ENCODE measurements around the gene DUSP28. TPM values are rescaled to one million over a fixed set of nuclear protein-coding genes. Genes with fewer than 3 reads are reported as not detected.

Gene DUSP28
- total and polyA plus RNA-seq, 2 donors (not counting 1 experiment from before 2014, with no cell fraction given): 19.0 to 19.1 TPM

DNA sequence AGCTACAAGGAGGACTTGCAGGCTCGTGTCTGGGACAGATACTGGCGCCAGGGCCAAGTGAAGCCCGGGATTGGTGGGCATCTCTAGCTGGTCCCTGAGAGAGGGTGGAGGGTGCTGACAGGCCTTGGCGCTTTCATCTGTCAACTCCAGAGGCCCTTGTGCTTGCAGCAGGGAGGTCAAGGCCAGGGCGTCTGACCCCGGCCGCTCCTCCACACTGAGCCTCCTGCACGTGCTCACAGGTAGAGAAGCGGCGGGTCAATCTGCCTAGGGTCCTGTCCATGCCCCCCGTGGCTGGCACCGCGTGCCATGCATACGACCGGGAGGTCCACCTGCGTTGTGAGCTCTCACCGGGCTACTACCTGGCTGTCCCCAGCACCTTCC, 35.9 kb downstream of the DUSP28 start:
- intact Hi-C loops (cut with micrococcal nuclease): no loop called here
- H3K27ac Mint-ChIP-seq: no peak overlapping the region
- H3K9me3 Mint-ChIP-seq (ENCODE audit: insufficient read depth): no peaks in the 10 kb centered on the region
- H3K4me3 ChIP-seq (ENCODE audit: control extremely low read depth in 1 of 5, extremely low read depth in 1 of 5, insufficient read depth in 1 of 5, low read depth in 2 of 5, low read length in 4 of 5): no peak overlapping the region
- no peaks in the 10 kb centered on the region for H3K4me1 ChIP-seq (ENCODE audit: control insufficient read depth in 2 of 2, insufficient read depth in 2 of 2, low read length in 2 of 2)
- H3K79me2 ChIP-seq (ENCODE audit: control insufficient read depth, insufficient read depth, low read length): peaks cover 37% of the 10 kb centered on the region
- no peaks in the 10 kb centered on the region for H3K9me3 ChIP-seq (ENCODE audit: control extremely low read depth in 1 of 3, control insufficient read depth in 2 of 3, insufficient read depth in 1 of 3, low read length in 2 of 3)
- H3K4me1 Mint-ChIP-seq: no peaks in the 10 kb centered on the region
- ATAC-seq (ENCODE audit: low read depth): no peak
- DNase-seq: no peak
- peaks cover 53% of the 10 kb centered on the region for H4K20me1 ChIP-seq (ENCODE audit: control insufficient read depth, insufficient read depth, low read length, poor library complexity, severe bottlenecking)
- H3K27ac ChIP-seq (ENCODE audit: low read length in 2 of 2): no peak overlapping the region
- no peak overlapping the region for H3K9ac ChIP-seq (ENCODE audit: low read length)
- no peaks in the 10 kb centered on the region for H3K27me3 Mint-ChIP-seq
- H3K4me2 ChIP-seq (replicated peaks; ENCODE audit: low read depth, low read length, poor library complexity, severe bottlenecking): no peak overlapping the region
- no peaks in the 10 kb centered on the region for H3K27me3 ChIP-seq (replicated peaks in 1 of 4; ENCODE audit: control extremely low read depth in 1 of 4, control insufficient read depth in 3 of 4, insufficient read depth in 4 of 4, low read length in 3 of 4)
- over 99% methylated on average over 17 of the region's 17 CpGs for WGBS (ENCODE audit: insufficient coverage)
- ChIA-PET CTCF (no interaction called here), POLR2A (no interaction called here)
- peaks cover 0 to 41% of the 10 kb centered on the region in 2 experiments for H3K36me3 ChIP-seq (replicated peaks in 1 of 2; ENCODE audit: control extremely low read depth in 1 of 2, control insufficient read depth in 1 of 2, extremely low read depth in 1 of 2, insufficient read depth in 2 of 2, low read length in 1 of 2)
- TF ChIP-seq EZH2 (IDR thresholded peaks at IDR 0.05; ENCODE audit: borderline replicate concordance, insufficient read depth, low read depth, low read length, poor library complexity, severe bottlenecking): no peak
- TF ChIP-seq, protein P1, sequence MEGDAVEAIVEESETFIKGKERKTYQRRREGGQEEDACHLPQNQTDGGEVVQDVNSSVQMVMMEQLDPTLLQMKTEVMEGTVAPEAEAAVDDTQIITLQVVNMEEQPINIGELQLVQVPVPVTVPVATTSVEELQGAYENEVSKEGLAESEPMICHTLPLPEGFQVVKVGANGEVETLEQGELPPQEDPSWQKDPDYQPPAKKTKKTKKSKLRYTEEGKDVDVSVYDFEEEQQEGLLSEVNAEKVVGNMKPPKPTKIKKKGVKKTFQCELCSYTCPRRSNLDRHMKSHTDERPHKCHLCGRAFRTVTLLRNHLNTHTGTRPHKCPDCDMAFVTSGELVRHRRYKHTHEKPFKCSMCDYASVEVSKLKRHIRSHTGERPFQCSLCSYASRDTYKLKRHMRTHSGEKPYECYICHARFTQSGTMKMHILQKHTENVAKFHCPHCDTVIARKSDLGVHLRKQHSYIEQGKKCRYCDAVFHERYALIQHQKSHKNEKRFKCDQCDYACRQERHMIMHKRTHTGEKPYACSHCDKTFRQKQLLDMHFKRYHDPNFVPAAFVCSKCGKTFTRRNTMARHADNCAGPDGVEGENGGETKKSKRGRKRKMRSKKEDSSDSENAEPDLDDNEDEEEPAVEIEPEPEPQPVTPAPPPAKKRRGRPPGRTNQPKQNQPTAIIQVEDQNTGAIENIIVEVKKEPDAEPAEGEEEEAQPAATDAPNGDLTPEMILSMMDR (IDR thresholded peaks at IDR 0.05): no peak
- no peak overlapping the region for H2AFZ ChIP-seq (ENCODE audit: insufficient read depth, low read depth, low read length, poor library complexity, severe bottlenecking)
- no peak overlapping the region for H3K4me3 Mint-ChIP-seq

DNA sequence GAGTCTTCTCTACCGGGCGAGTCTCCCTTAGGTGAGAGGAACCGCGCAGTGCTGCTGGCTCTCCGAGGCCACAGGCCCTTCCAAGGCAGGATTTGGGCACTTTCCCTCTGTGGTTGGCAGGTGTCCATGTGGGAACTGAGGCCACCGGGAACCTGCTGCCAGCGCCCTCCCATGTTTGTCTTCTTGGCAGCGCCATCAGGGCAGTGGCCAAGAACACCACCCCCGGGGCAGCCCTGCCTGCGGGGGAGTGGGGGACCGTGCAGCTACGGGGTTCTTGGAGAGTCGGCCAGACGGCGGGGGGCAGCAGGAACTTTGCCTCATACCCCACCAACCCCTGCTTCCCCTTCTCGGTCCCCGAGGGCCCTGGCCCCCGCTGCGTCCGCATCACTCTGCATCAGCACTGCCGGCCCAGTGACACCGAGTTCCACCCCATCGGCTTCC, 36.4 kb downstream of the DUSP28 start:
- H3K4me3 ChIP-seq (ENCODE audit: control extremely low read depth in 1 of 5, extremely low read depth in 1 of 5, insufficient read depth in 1 of 5, low read depth in 2 of 5, low read length in 4 of 5): no peak overlapping the region
- intact Hi-C loops (cut with micrococcal nuclease): no loop called here
- no peak overlapping the region for H3K27ac Mint-ChIP-seq
- H3K27me3 ChIP-seq (replicated peaks in 1 of 4; ENCODE audit: control extremely low read depth in 1 of 4, control insufficient read depth in 3 of 4, insufficient read depth in 4 of 4, low read length in 3 of 4): no peaks in the 10 kb centered on the region
- WGBS (ENCODE audit: insufficient coverage): 88% methylated on average over 22 of the region's 23 CpGs
- H3K9me3 Mint-ChIP-seq (ENCODE audit: insufficient read depth): no peaks in the 10 kb centered on the region
- no peaks in the 10 kb centered on the region for H3K4me1 Mint-ChIP-seq
- H3K4me3 Mint-ChIP-seq: no peak overlapping the region
- H3K27ac ChIP-seq (ENCODE audit: low read length in 2 of 2): no peak overlapping the region
- POLR2A ChIA-PET: no interaction called here
- H2AFZ ChIP-seq (ENCODE audit: insufficient read depth, low read depth, low read length, poor library complexity, severe bottlenecking): no peak overlapping the region
- peaks cover 49% of the 10 kb centered on the region for H4K20me1 ChIP-seq (ENCODE audit: control insufficient read depth, insufficient read depth, low read length, poor library complexity, severe bottlenecking)
- H3K9ac ChIP-seq (ENCODE audit: low read length): no peak overlapping the region
- no peak overlapping the region for H3K4me2 ChIP-seq (replicated peaks; ENCODE audit: low read depth, low read length, poor library complexity, severe bottlenecking)
- CTCF ChIA-PET: no interaction called here
- TF ChIP-seq, protein P1 (IDR thresholded peaks at IDR 0.05): no peak
- no peak for TF ChIP-seq EZH2 (IDR thresholded peaks at IDR 0.05; ENCODE audit: borderline replicate concordance, insufficient read depth, low read depth, low read length, poor library complexity, severe bottlenecking)
- H3K9me3 ChIP-seq (ENCODE audit: control extremely low read depth in 1 of 3, control insufficient read depth in 2 of 3, insufficient read depth in 1 of 3, low read length in 2 of 3): no peaks in the 10 kb centered on the region
- peaks cover 33% of the 10 kb centered on the region for H3K79me2 ChIP-seq (ENCODE audit: control insufficient read depth, insufficient read depth, low read length)
- no peak for DNase-seq
- no peaks in the 10 kb centered on the region for H3K4me1 ChIP-seq (ENCODE audit: control insufficient read depth in 2 of 2, insufficient read depth in 2 of 2, low read length in 2 of 2)
- no peak for ATAC-seq (ENCODE audit: low read depth)
- H3K36me3 ChIP-seq (replicated peaks in 1 of 2; ENCODE audit: control extremely low read depth in 1 of 2, control insufficient read depth in 1 of 2, extremely low read depth in 1 of 2, insufficient read depth in 2 of 2, low read length in 1 of 2): peaks cover 0 to 38% of the 10 kb centered on the region in 2 experiments
- no peaks in the 10 kb centered on the region for H3K27me3 Mint-ChIP-seq

Measured in B cell (primary cell).